SK-N-MC (cell line): ENCODE data around the gene YEATS4.

Experiments
- EZH2 ChIP-seq: fragments of 200-600 bp; sonication (generic); IDR thresholded peaks from one replicate; pipeline ENCODE4 v1.6.1; 2017; ENCODE audit warnings: antibody characterized with exemption
- POLR2AphosphoS5 ChIP-seq: IDR thresholded peaks from 2 replicates; pipeline ENCODE4 v1.6.1; 2012; ENCODE audit warnings: mild to moderate bottlenecking, low read depth, low read length, borderline replicate concordance

GRCh38 chr12:69433653-69434052, 74.1 kb downstream of the YEATS4 start:
- TF ChIP-seq EZH2 (no peak), POLR2AphosphoS5 (no peak)
